Suprapubic skin (tissue), 4 donors: Measurements from ENCODE around the gene MYH15.

ENCODE experiments used
- EP300 ChIP-seq: sonication (generic); formaldehyde crosslinking; IDR thresholded peaks from one replicate; pipeline ENCODE4 v1.6.1; 2017; ENCODE audit warnings: antibody characterized with exemption
- POLR2AphosphoS5 ChIP-seq, 3 donors: sonication (generic); formaldehyde crosslinking; IDR thresholded peaks; one replicate each; pipeline ENCODE4 v1.6.1; 2017; ENCODE audit warnings: antibody characterized with exemption in 3 of 3
- TF ChIP-seq, protein P1 (sequence below), 2 donors: fragments of 200-600 bp in 1 of 2; fragments of 450-650 bp in 1 of 2; sonication (generic) in 1 of 2; IDR thresholded peaks; one replicate each; pipeline ENCODE4 v1.5.1; 2016 to 2019; ENCODE audit warnings: antibody characterized with exemption in 2 of 2, mild to moderate bottlenecking in 1 of 2, moderate library complexity in 1 of 2

- TF ChIP-seq, protein P1, sequence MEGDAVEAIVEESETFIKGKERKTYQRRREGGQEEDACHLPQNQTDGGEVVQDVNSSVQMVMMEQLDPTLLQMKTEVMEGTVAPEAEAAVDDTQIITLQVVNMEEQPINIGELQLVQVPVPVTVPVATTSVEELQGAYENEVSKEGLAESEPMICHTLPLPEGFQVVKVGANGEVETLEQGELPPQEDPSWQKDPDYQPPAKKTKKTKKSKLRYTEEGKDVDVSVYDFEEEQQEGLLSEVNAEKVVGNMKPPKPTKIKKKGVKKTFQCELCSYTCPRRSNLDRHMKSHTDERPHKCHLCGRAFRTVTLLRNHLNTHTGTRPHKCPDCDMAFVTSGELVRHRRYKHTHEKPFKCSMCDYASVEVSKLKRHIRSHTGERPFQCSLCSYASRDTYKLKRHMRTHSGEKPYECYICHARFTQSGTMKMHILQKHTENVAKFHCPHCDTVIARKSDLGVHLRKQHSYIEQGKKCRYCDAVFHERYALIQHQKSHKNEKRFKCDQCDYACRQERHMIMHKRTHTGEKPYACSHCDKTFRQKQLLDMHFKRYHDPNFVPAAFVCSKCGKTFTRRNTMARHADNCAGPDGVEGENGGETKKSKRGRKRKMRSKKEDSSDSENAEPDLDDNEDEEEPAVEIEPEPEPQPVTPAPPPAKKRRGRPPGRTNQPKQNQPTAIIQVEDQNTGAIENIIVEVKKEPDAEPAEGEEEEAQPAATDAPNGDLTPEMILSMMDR (IDR thresholded peaks at IDR 0.05), result no peak
- TF ChIP-seq EP300 (no peak), POLR2AphosphoS5 (IDR thresholded peaks at IDR 0.05) (no peak)
These were observed 13.1 kb downstream of the MYH15 start for GRCh38 chr3:108497271-108497670.
